Skin of body (tissue), 2 donors: Measurements from ENCODE around the gene NSMCE1. TPM values are rescaled to one million over a fixed set of nuclear protein-coding genes. Genes with fewer than 3 reads are reported as not detected.

ENCODE experiments used
- DNase-seq: peaks from one replicate; lab custom pipeline; 2025; lab: John Stamatoyannopoulos, UW
- total RNA-seq: library from RNA; depleted of rRNA; stranded (reverse); fragments of >200 nt; gene quantifications from one replicate; pipeline ENCODE4 v1.2.3, GENCODE V29; 2014

Gene NSMCE1
- total RNA-seq, 1 donor from 2014 or later = 33.7 TPM

DNA sequence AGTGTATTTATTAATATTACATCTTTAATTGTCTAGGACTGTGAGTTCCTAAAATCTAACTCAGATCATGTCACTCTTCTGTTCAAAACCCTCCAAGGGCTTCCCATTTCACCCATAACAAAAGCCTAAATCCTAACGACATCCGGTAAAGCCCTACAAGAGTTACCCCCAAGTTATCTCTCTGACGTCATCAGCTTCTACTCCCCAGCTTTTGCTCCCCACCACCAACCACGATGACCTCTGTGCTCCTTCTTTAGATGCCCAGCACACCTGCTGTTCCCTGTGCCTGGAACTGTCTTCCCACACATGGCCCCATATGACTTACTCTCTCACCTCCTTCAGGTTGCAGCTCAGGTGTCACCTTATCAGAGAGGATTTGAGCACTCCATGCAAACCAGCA is 71.6 kb downstream of the NSMCE1 start:
- no peak for DNase-seq

DNA sequence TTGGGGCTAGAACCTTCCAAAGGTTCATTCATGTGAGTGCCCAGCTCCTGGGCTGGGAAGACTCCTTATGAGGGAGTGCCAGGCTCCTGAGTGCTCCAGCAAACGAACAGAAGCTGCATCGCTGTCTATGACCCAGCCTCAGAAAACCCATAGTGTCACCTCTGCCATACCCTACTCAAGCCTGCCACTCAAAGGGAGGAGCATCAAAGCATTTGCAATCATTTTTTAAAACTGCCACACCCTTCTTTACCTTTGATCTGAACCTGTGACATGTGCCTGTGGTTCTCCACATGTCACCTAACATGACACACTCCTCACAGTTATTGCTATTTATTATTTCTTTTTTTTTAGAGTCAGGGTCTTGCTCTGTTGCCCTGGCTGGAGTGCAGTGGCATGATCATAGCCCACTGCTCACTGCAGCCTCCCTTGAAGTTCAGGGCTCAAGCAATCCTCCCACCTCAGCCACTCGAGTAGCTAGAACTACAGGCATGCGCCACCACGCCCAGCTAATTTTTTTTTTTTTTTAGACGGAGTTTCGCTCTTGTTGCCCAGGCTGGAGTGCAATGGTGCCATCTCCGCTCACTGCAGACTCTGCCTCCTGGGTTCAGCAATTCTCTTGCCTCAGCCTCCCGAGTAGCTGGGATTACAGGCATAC is 72.5 kb downstream of the NSMCE1 start:
- DNase-seq = no peak

DNA sequence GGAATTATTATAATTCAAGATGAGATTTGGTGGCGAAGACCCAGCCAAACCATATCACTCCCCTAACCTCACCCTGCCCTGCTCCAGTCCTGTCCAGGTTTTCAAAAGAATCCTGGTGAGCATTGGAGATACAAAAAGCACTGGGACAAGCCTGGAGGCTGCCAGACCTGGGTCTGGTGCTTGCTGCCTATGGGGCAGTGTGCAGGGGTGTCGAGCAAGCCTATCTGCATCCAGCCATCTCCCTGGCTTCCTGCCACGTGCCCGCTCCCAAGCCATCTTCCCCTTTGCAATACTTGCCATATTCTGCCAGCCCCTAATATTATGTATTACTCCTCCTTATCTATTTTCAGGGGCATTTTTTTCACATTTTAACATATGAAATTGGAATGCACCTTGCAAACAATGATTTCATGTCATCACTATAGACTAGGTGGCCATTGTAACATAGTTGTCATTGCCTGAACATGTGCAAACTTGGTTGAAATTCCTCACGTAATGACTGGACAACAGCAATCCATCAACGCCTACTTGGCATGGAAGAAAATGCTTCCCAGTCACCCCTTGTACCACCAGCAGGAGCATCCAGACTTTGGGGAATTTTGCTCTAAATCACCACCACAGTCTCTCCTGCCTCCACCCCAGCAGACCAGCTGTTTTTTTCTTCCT is 73.4 kb downstream of the NSMCE1 start:
- DNase-seq = no peak

DNA sequence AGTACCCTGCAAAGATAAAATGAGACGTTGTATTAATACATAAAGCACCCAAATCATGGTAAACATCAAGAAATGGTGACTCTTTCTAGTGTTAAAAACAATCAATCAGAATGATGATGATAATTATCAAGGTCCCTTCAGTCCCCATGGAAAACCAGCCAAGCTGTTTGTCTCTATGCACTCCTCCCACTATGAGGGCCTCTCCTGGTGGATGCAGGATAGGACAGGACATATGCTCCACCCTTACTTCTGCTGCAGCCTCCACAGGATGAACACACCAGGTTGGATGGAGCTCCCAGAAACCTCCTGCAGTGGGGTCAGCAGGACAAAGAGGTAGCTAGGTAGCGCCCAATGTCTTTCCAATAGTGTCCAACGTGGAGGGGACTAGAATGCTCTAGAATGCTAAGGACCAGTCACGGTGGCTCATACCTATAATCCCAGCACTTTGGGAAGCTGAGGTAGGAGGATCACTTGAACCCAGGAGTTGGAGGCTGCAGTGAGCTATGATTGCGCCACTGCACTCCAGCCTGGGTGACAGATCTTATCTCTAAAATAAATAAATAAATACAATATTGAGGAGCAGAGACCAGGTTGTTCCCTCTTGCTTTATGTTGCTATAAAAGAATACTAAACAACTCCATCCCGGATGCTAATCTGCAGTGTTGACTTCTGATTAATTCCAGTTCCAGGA is 75.1 kb downstream of the NSMCE1 start:
- no peak for DNase-seq

DNA sequence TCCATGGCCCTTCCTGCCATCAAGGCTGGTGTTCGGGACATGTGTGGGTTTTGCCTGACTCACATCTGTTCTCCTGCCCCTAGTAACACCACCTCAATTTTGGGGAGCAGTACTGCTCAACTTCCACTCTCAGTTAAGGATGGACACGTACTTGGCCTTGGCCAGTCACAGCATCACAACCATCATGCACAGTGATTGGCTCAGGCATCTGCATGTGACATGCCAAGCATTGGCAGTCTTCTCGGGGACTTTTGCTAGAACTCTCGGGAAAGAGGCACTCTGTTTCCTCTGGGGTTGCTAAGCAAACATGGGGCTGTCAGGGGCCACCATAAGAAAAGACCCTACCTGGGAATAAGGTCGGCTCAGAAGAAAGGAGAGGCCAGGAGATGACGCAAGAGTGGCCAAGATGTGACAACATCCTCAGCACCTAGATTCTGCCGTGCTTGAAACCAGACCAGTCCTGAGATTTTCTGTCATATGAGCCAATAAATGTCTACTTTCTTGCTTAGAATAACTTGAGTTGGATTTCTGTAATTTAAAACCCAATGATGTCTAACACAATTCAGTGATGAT is 77.1 kb downstream of the NSMCE1 start:
- no peak for DNase-seq

DNA sequence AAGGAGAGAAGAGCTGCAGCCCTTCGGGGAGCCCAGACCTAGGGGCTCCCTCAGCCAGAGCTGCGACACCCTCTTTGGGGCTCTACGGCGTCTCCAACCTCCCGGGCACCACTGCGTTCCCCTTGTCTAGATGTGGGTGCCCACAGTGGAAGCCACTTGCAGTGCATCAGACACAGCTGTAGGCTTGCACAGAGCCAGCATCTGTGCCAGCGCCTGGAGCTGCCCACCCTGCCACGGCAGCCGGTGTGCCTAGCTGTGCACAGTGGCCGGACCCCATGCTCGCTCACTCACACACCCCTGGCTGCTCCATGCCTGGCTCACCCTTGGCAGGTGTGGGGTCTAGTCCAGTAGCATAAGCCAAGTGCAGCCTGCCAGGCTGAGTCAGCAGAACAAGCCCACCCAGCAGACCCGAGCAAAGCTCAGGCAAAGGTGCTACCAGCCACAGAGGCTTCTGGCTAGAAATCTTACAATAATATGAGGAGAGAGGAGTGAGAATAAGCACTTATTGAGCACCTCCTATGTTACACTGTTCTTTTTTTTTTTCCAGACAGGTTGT is 78.2 kb downstream of the NSMCE1 start:
- no peak for DNase-seq

DNA sequence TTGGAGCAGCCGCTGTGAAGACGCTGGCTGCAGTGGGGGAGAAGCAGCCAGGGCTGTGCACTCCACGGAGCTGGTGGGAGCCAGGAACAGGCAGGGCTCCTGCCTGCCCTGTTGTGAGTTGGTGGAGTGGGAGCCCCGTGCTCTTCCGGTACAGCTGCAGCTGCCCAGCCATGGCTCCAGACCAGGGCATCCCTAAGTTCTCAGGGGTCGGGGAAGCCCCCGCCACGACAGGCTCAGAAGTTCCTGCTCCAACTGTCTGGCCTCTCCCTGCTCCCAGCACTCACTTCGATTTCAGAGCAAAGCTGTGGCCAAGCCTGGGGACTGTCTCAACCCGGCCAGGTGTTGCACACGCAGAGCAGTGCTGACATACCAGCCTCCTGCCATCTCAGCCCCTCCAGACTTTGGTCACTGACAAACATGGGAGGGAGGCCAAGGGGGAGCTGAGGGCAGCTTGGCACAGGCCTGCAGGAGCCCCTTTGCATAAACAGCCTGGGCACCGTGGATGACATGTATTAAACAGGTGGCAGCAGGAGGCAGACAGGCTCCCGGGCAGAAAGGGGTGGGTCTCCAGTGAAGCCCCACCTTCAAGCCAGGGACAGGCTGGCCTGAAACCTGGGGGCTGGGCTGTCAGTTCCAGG is 79.1 kb downstream of the NSMCE1 start:
- DNase-seq = no peak

DNA sequence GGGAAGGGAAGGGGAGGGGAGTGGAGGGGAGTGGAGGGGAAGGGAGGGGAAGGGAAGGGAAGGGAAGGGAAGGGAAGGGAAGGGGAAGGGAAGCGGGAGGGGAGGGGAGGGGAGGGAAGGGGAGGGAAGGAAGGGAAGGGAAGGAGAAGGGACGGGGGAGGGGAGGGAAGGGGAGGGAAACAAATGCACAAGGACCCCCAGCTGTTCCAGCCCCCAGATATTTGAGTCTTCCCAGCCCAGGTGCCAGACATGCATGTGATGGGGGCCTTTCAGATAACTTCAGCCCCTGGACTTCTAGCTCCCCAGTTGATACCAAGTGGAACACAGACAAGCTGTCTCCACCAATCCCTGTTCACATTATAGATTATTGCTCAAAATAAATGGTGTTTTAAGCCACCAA is 79.9 kb downstream of the NSMCE1 start:
- no peak for DNase-seq

DNA sequence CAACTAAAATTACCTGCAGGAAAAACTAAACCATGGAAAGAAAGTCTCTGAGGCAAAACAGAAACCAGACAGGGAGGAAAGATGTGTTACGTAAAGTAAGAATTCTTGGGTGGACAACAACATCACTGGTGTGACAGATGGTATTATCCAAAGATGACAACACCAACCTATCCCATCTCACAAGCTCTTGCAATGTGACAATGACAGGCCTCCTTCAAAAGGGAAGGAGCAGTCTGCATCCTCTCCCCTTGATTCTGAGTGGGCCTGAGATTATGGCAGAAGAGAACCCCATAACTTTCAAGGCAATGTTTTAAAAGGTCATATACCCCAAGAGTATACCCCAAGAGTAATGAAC is 82.8 kb downstream of the NSMCE1 start:
- DNase-seq = no peak

DNA sequence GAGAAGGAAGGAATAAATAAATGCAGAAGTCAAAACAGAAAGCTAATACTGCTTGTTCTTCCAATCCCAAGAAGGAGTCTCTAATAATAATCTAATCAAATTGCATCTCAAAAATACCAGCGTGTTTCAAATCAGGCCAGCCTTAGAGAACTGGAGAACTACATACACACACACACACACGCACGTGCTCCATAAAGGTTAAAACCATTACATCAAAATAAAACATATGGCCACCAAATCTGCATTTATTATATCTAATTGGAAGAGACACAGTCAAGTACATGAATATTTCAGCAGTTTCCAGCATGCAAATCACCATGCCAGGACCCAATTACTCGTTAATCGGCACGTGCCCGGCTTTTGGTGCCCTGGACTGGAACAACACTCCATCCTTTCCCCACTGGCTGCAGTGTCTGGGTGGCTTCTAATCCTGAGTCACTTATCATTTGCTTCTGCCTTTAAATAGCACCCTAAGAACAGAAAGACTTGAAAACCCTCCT is 85.6 kb downstream of the NSMCE1 start:
- DNase-seq = no peak

DNA sequence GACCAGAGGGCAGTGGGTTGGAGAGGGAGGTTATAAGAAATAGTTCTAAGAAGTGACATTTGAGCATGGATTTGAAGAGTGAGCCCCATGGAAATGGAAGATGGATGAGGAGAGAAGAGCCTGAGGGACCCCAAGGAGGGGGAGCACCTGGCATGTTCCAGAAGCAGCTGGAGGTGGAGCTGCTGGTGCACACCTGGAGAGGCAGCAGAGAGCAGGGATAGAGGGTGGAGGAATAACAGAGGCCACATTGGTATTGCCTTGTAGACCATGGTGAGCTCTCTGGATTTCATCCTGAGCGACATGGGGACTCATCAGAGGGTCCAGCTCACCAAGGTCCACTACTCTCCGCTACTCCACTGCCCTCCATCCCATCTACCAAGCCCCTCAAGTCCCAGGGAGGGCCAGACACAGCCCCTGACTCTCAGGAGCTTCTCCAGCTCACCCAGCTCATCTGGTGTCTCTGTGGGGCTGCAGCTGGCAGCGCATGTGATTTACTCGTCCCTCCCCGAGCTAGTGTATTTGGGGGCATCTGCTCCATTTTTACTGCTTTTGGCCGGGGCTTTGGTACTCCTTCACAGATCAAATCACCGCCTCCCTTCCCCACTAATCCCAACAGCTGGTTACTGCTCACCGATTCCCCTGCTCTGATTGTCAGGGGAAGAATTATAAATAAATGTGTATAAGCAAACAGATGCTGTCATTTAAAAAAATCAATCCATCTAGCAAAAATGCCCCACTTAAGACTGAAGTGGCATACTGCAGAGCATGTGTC is 87.4 kb downstream of the NSMCE1 start:
- DNase-seq = no peak

DNA sequence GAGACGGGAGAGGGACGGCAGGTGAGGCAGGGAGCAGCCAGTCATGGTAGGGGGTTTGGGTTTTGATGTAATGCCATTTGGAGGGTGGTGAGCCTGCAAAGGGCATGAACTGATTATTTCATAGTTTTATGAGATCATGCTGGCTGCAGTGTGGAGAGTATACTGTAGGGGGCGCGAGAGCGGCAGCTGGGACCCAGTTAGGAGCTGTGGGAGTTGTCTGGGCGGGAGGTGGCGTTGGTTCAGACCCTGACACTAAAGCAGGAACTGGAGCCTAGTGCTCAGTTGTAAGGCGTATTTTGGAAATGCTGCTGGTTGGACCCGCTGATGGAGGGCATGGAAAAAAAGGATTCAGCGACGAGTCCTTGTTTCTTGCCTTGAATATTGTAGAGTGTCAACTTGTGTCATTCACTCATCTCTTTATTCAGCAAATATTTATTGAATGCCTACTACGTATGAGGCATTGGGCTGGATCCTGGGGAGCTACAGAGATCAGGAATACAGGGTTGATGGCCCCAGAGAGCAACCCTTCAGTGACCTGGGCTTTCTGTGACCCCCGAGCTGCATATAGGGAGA is 89.0 kb downstream of the NSMCE1 start:
- DNase-seq = peak; percentile 53

DNA sequence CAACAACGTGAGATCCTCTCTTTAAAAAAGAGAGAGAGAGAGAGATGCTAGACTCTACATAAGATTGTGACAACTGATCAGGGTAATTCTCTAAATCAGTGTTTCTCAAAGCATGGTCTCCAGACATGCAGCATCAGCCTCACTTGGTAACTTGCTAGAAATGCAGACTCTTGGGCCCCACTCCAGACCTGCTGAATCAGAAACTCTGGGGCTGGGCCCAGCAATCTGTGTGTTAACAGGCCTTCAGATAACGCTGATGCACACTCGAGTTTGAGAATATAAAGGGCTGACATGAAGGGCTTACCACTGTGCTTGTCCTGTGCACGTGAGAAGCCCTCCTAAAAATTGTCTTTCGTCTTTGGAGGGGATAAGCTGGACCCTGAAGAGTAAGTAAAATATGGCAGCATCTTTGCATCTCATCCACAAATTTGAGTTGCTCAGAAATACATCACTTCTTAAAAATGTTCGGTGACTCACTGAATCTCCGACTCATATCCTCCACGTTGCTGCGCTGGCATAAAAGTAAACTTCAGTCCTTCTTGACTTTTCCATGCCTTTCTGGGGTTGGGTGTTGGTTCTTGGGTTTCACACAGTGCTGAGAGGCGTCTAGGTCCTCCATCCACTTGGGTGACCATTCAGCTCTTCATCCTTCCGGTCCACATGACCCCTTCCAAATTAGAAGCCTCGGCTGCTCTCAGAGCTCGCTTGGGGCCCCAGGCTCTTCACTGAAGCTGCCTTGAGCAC is 91.4 kb downstream of the NSMCE1 start:
- DNase-seq = no peak

DNA sequence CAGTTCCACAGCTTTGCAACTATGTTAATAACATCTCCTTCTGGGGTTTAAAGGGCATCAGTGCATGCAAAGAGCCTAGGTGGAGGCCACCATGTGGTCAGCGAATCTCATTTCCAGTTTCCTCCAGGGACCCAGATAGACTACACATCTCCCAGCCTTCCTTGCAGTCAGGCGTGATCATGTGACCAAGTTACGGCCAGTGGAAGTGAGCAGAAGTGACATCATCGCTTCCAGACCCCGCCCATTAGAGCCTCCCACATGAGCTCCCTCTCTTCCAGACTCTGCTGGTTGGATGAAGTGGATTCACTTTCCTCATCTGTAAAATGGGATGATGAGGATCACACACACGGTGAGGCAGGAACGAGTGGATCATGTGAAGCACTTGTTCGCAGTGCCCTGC is 92.7 kb downstream of the NSMCE1 start:
- no peak for DNase-seq

Other genes with a start within 250 kb of the NSMCE1 start
- gene C16orf82, start 201.8 kb downstream of the NSMCE1 start, total RNA-seq = not detected
- 1.7 TPM for gene KDM8, start 65.2 kb downstream of the NSMCE1 start, total RNA-seq
- gene IL4R, start 45.2 kb upstream of the NSMCE1 start, total RNA-seq = 14.0 TPM
- gene IL21R, start 133.4 kb upstream of the NSMCE1 start, total RNA-seq = 0.39 TPM